HEK293 (cell line): Measurements from ENCODE around the gene SOX5.

Experiments used
- CTCF ChIP-seq: fragments of 450-650 bp; formaldehyde crosslinking; IDR thresholded peaks from 2 replicates; pipeline ENCODE4 v1.5.1; 2016; ENCODE audit warnings: missing biosample characterization, missing genetic modification characterization
- KLF16 ChIP-seq: fragments of 450-650 bp; formaldehyde crosslinking; IDR thresholded peaks from 2 replicates; pipeline ENCODE4 v1.5.1; 2017; ENCODE audit warnings: missing biosample characterization, missing genetic modification characterization
- REST ChIP-seq: fragments of 450-650 bp; formaldehyde crosslinking; IDR thresholded peaks from 2 replicates; pipeline ENCODE4 v1.5.1; 2016; ENCODE audit warnings: missing biosample characterization, missing genetic modification characterization
- SALL2 ChIP-seq: fragments of 450-650 bp; formaldehyde crosslinking; IDR thresholded peaks from 2 replicates; pipeline ENCODE4 v1.5.0; 2017; ENCODE audit warnings: missing biosample characterization, mild to moderate bottlenecking, missing genetic modification characterization, borderline replicate concordance
- YY2 ChIP-seq: fragments of 450-650 bp; formaldehyde crosslinking; IDR thresholded peaks from 2 replicates; pipeline ENCODE4 v1.5.1; 2016; ENCODE audit warnings: missing biosample characterization, missing genetic modification characterization
- ZNF423 ChIP-seq: fragments of 450-650 bp; formaldehyde crosslinking; IDR thresholded peaks from 2 replicates; pipeline ENCODE4 v1.5.1; 2016; ENCODE audit warnings: missing biosample characterization, missing genetic modification characterization
- ZNF426 ChIP-seq: fragments of 450-650 bp; formaldehyde crosslinking; IDR thresholded peaks from 2 replicates; pipeline ENCODE4 v1.5.1; 2017; ENCODE audit warnings: missing biosample characterization, missing genetic modification characterization, mild to moderate bottlenecking, inconsistent platforms, moderate library complexity
- ZNF585B ChIP-seq: fragments of 450-650 bp; formaldehyde crosslinking; IDR thresholded peaks from 2 replicates; pipeline ENCODE4 v1.5.1; 2016; ENCODE audit warnings: missing biosample characterization, missing genetic modification characterization
- ZNF621 ChIP-seq: fragments of 450-650 bp; formaldehyde crosslinking; IDR thresholded peaks from 2 replicates; pipeline ENCODE4 v1.5.1; 2017; ENCODE audit warnings: missing biosample characterization, missing genetic modification characterization
- ZNF768 ChIP-seq: fragments of 450-650 bp; formaldehyde crosslinking; IDR thresholded peaks from 2 replicates; pipeline ENCODE4 v1.5.1; 2018; ENCODE audit warnings: missing biosample characterization, mild to moderate bottlenecking, missing genetic modification characterization
- ZSCAN30 ChIP-seq: fragments of 450-650 bp; IDR thresholded peaks from 2 replicates; pipeline ENCODE4 v1.5.1; 2018; ENCODE audit warnings: missing biosample characterization, mild to moderate bottlenecking, missing genetic modification characterization, moderate library complexity

GRCh38 chr12:23767834-23768233, 181.6 kb downstream of the SOX5 start:
- TF ChIP-seq ZNF585B (tag by site-specific recombination) = no peak
- TF ChIP-seq CTCF (tag by site-specific recombination) = no peak
- TF ChIP-seq ZSCAN30 = no peak
- TF ChIP-seq REST (tag by site-specific recombination) = no peak
- no peak for TF ChIP-seq KLF16 (tag by site-specific recombination)
- no peak for TF ChIP-seq ZNF768 (tag by site-specific recombination)
- no peak for TF ChIP-seq SALL2 (tag by site-specific recombination)
- no peak for TF ChIP-seq ZNF621 (tag by site-specific recombination)
- TF ChIP-seq ZNF426 = no peak
- TF ChIP-seq YY2 (tag by site-specific recombination) = no peak
- no peak for TF ChIP-seq ZNF423 (tag by site-specific recombination)
